HG03196 (cell line): ENCODE measurements around the gene SYNE1.

Experiments used
- ATAC-seq: cut with Tn5 transposase; IDR thresholded peaks from one replicate; pipeline ENCODE4 v1.9.1; 2021; ENCODE audit not compliant: unreplicated experiment

Gene SYNE1

GRCh38 chr6:152379423-152379822 is 257.7 kb downstream of the SYNE1 start:
- ATAC-seq = no peak

- no peak for ATAC-seq
Observed at GRCh38 chr6:152378169-152378568, 259.0 kb downstream of the SYNE1 start.

GRCh38 chr6:152375197-152375596 is 262.0 kb downstream of the SYNE1 start:
- no peak for ATAC-seq

- ATAC-seq = no peak
Observed at GRCh38 chr6:152372945-152373344, 264.2 kb downstream of the SYNE1 start.

- ATAC-seq = no peak
Observed at GRCh38 chr6:152371775-152372174, 265.4 kb downstream of the SYNE1 start.

- no peak for ATAC-seq
Observed at GRCh38 chr6:152368751-152369624, 268.2 kb downstream of the SYNE1 start.

GRCh38 chr6:152364866-152365265 is 272.3 kb downstream of the SYNE1 start:
- ATAC-seq = no peak

GRCh38 chr6:152360034-152360433 is 277.1 kb downstream of the SYNE1 start:
- no peak for ATAC-seq

- peak; percentile 56 for ATAC-seq
Observed at GRCh38 chr6:152356662-152357061, 280.5 kb downstream of the SYNE1 start.

- ATAC-seq = no peak
Observed at GRCh38 chr6:152356016-152356415, 281.1 kb downstream of the SYNE1 start.

- ATAC-seq = no peak
Observed at GRCh38 chr6:152355166-152355565, 282.0 kb downstream of the SYNE1 start.

- no peak for ATAC-seq
Observed at GRCh38 chr6:152353440-152353839, 283.7 kb downstream of the SYNE1 start.

GRCh38 chr6:152351742-152352141 is 285.4 kb downstream of the SYNE1 start:
- no peak for ATAC-seq

- ATAC-seq = no peak
Observed at GRCh38 chr6:152351110-152351509, 286.1 kb downstream of the SYNE1 start.

GRCh38 chr6:152348116-152348515 is 289.0 kb downstream of the SYNE1 start:
- ATAC-seq = no peak

- ATAC-seq = no peak
Observed at GRCh38 chr6:152343735-152344360, 293.3 kb downstream of the SYNE1 start.

GRCh38 chr6:152341596-152341995 is 295.6 kb downstream of the SYNE1 start:
- ATAC-seq = no peak

GRCh38 chr6:152338335-152339125 is 298.6 kb downstream of the SYNE1 start:
- ATAC-seq = peak; percentile 89

GRCh38 chr6:152334555-152334954 is 302.6 kb downstream of the SYNE1 start:
- no peak for ATAC-seq

GRCh38 chr6:152330961-152331360 is 306.2 kb downstream of the SYNE1 start:
- ATAC-seq = no peak

- ATAC-seq = no peak
Observed at GRCh38 chr6:152329638-152330448, 307.3 kb downstream of the SYNE1 start.
